AG04449 (cell line): ENCODE measurements around the gene GCGR.

Source experiments
- CTCF ChIA-PET: fragments of 350-600 bp; formaldehyde crosslinking; extraction: SDS; loops from one replicate; lab custom pipeline; 2021; ENCODE audit warnings: antibody characterized with exemption; lab: Yijun Ruan, JAX
- POLR2A ChIA-PET: fragments of 400-600, 350-600 bp; formaldehyde crosslinking; extraction: SDS; loops from one replicate; lab custom pipeline; 2020; ENCODE audit warnings: antibody characterized with exemption, inconsistent platforms; lab: Yijun Ruan, JAX
- DNase-seq: peaks from one replicate; pipeline ENCODE4 v3.0.0-alpha.2; 2010; ENCODE audit warnings: low read depth, low spot score
- H3K4me3 ChIP-seq: 2 replicates; pipeline ENCODE4 v1.5.1; 2011; ENCODE audit warnings: low read depth, mild to moderate bottlenecking, control low read depth, low read length
- TF ChIP-seq, protein P1 (sequence below): IDR thresholded peaks from one replicate; pipeline ENCODE4 v1.5.1; 2011; ENCODE audit warnings: mild to moderate bottlenecking, moderate library complexity, low read length, control low read depth, inconsistent platforms; ENCODE audit not compliant: insufficient read depth; ENCODE audit errors: missing control alignments

The GCGR gene

DNA sequence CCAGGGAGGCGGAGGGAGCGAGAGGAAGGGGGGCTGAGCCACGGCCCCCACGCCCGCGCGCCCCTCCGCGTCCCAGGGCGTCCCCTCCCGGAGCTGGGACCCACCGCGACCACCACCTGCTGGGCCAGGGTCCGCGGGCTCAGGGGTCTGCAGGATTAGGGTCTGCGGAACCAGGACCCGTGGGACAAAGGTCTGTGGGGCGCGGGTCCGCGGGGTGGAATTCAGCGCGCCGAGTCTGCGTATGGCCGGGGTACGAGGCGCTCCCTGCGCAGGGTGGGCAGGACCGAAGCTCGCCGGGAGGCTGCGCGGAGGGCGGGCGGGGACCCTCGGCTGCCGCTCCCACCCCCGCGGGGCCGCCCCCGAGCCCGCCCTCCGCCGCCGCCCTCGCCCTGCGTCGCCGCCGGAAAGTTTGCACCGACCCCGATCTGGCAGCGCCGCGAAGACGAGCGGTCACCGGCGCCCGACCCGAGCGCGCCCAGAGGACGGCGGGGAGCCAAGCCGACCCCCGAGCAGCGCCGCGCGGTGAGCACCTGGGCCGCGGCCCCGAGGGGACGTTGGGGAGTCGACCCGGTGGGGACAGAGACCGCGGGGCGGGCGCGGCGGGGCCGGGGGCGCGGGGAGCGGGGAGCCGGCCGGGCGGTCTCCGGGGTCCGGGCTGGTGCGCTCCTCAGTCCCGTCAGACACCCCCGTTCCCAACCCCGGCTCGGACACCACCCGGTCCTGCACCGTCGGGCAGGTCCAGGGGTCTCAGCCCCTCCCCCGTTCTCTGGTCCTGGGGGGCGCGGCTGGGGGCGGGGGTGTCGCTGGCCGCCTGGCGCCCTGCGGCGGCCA, at the start of gene GCGR:
Gene GCGR, plus strand, starts transcription at position 423 of the 831 bp plus-strand sequence. CDS start 4,869 bp downstream, outside the sequence.
- POLR2A ChIA-PET = no interaction called here
- no peak within 1 kb of the TSS for H3K4me3 ChIP-seq
- TF ChIP-seq, protein P1, sequence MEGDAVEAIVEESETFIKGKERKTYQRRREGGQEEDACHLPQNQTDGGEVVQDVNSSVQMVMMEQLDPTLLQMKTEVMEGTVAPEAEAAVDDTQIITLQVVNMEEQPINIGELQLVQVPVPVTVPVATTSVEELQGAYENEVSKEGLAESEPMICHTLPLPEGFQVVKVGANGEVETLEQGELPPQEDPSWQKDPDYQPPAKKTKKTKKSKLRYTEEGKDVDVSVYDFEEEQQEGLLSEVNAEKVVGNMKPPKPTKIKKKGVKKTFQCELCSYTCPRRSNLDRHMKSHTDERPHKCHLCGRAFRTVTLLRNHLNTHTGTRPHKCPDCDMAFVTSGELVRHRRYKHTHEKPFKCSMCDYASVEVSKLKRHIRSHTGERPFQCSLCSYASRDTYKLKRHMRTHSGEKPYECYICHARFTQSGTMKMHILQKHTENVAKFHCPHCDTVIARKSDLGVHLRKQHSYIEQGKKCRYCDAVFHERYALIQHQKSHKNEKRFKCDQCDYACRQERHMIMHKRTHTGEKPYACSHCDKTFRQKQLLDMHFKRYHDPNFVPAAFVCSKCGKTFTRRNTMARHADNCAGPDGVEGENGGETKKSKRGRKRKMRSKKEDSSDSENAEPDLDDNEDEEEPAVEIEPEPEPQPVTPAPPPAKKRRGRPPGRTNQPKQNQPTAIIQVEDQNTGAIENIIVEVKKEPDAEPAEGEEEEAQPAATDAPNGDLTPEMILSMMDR = no peak

DNA sequence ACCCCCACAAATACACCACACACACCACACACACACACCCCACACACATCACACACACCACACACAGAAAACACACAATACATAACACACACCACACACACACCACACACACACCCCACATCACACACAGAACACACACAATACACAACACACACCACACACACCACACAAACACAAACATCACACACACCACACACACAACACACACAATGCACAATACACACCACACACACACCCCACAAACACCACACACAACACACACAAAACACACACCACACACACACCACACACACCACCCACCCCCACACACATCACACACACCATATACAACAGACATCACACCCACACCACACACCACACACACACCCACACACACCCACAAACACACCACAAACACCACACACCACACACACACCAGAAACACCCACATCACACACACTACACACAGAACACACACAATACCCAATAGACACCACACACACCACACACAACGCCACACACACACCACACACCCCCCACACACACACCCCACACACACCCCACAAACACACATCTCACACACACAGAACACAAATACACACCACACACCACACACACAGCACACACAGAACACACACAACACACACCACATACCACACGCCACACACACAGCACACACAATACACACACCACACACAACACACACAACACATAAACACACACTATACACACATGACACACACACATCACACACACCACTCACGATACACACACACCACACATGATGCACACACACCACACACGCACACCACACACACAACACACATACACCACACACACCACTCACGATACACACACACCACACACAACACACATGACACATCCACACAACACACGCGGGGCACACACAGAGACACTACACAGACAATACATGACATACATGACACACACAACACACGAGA, 11.0 kb upstream of the GCGR start:
- TF ChIP-seq, protein P1 = no peak
- no peak overlapping the region for H3K4me3 ChIP-seq
- ChIA-PET CTCF (no interaction called here), POLR2A (no interaction called here)
- no peak for DNase-seq

More for the DNA sequence above, at the start of gene GCGR:
- CTCF ChIA-PET = no interaction called here
- no peak for DNase-seq

DNA sequence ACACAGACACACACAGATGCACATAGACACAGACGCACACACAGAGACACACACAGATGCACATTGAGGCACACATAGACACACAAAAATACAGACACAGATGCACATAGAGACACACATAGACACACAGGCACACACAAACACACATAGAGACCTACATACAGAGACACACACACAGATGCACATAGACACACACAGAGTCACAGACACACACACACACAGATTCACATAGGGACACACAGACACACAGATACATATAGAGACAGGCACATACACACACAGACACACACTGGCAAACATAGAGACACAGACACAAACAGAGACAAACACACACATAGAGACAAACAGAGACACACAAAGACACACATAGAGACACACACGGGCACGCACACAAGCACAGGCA, 9.9 kb upstream of the GCGR start:
- CTCF ChIA-PET = interaction anchor here (1.0 kb wide), 1 partner anchor 58 kb away, joined by 3 read pairs; no protein-coding TSS in a partner anchor
- TF ChIP-seq, protein P1 = no peak
- no peak overlapping the region for H3K4me3 ChIP-seq
- POLR2A ChIA-PET = no interaction called here
- DNase-seq = no peak

DNA sequence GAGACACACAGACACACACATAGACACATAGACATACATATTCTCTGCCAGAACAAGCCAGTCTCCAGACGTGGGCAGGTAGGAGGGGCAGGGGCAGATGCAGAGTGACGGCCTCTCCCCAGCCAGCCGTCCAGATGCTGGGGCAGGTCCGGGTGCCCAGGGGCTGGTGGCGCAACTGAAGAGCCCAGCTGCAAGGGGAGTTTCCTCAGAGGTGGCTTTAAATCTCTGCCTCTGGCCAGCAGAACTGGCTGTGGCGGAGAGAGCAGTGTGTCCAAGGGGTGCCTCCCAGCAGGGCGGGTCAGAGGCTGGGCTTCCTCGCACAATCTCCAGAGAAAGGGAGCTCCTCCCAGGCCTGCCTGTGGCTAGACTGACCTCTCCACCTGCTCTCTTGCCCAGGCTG, 9.4 kb upstream of the GCGR start:
- ChIA-PET POLR2A (no interaction called here), CTCF (interaction anchor here (1.0 kb wide), 2 partner anchors 59 to 60 kb away, joined by 3 read pairs; no protein-coding TSS in a partner anchor)
- H3K4me3 ChIP-seq = no peak overlapping the region
- TF ChIP-seq, protein P1 = no peak
- DNase-seq = no peak

DNA sequence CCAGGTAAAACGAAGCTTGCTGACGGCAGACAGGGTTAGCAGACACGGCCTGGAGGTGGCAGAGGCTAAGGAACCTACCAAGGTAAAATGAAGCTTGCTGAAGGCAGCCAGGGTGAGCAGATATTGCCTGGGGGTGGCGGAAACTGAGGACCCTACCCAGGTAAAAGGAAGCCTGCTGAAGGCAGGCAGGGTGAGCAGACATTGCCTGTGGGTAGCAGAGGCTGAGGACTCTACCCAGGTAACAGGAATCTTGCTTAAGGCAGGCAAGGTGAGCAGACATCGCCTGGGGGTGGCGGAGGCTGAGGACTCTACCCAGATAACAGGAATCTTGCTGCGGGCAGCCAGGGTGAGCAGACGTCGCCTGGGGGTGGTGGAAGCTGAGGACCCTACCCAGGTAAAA, 2.6 kb upstream of the GCGR start:
- POLR2A ChIA-PET = no interaction called here
- no peak for DNase-seq
- TF ChIP-seq, protein P1 = no peak
- CTCF ChIA-PET = no interaction called here
- no peak overlapping the region for H3K4me3 ChIP-seq
